Measurements from ENCODE around the gene ASCC3. TPM values are rescaled to one million over a fixed set of nuclear protein-coding genes. Genes with fewer than 3 reads are reported as not detected.

The ASCC3 gene
- total RNA-seq, 1 donor from 2014 or later = 27.4 TPM

DNA sequence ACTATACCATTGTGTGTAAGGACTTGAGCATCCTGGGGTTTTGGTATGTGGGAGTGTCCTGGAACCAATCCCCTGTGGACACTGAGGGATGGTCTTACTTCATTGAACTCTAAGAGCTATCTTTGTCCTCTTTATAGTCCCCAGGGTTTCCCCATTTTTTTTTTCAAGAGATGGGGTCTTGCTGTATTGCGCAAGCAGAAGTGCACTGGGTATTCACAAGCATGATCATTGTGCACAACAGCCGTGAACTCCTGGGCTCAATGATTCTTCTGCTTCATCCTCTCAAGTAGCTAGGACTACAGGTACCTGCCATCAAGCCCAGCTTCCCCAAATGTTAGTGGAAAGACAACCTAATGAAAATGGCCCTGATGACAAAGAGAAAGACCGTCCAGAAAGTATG, 2.2 kb upstream of the ASCC3 start:
- no peak for DNase-seq (ENCODE audit: low spot score)

DNA sequence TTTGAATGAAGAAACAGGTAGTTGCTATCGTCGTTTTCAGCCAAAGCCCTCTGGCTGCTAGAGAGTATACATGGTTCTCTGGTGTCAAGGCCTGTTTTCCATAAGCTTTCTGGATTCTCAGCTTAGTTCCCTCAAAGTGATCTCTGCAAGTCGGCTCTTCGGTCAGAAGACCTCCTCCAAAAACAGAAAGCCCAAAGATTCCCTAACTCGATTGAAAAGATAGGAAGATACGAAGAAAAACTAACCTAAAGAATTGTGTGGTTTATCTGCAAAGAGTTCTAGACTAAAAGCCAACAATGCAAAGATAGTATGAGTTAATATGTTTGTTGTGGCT, 545 bp upstream of the ASCC3 start:
- no peak for DNase-seq (ENCODE audit: low spot score)

GRCh38 chr6:100880149-100880852, 828 bp downstream of the ASCC3 start:
- DNase-seq (ENCODE audit: low spot score) = no peak

GRCh38 chr6:100879317-100879716, 1.8 kb downstream of the ASCC3 start:
- no peak for DNase-seq (ENCODE audit: low spot score)

GRCh38 chr6:100877851-100878250, 3.3 kb downstream of the ASCC3 start:
- DNase-seq (ENCODE audit: low spot score) = no peak

- DNase-seq (ENCODE audit: low spot score) = no peak
These were observed 4.9 kb downstream of the ASCC3 start for GRCh38 chr6:100876251-100876650.

- no peak for DNase-seq (ENCODE audit: low spot score)
These were observed 15.6 kb downstream of the ASCC3 start for GRCh38 chr6:100865525-100865924.

GRCh38 chr6:100862063-100862462, 19.1 kb downstream of the ASCC3 start:
- DNase-seq (ENCODE audit: low spot score) = no peak

DNA sequence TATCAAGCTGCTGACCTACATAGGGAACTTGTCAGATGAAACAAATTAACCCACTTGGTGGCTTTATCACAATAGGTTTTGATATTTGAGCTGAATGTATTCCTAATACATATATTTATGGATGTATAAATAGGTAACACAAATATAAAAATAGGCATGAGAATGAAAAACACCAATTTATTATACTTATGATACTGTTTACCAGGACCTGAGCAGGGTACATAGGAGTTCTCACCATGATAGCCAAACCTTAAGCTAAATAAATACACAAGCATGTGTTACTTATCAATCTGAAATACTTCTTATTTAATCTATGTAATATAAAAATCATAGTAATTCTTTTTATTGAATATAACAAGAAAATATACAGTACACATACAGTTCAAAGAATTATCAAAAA, 25.0 kb downstream of the ASCC3 start:
- no peak for DNase-seq (ENCODE audit: low spot score)

GRCh38 chr6:100851819-100852218, 29.3 kb downstream of the ASCC3 start:
- DNase-seq (ENCODE audit: low spot score) = no peak

- DNase-seq (ENCODE audit: low spot score) = no peak
These were observed 31.0 kb downstream of the ASCC3 start for GRCh38 chr6:100850174-100850573.

DNA sequence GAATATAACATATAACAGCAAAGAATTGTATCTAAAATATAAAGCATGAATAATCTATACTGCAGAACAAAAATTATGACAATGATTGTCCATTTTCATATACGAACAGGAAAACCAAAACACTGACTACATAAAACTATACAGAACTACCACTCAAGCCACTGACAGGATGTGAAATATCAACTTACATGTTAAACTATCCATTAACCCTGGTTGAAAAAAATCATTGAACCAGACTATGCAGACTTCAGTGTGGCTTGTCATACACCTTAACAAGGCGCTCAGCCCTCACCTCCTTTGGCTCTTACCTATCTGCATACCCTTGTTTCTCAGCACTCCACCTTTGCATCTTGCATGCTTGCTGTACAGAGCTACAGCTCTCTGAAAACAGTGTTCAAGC, 34.9 kb downstream of the ASCC3 start:
- no peak for DNase-seq (ENCODE audit: low spot score)

GRCh38 chr6:100845676-100846075, 35.5 kb downstream of the ASCC3 start:
- no peak for DNase-seq (ENCODE audit: low spot score)

GRCh38 chr6:100839419-100839818, 41.7 kb downstream of the ASCC3 start:
- no peak for DNase-seq (ENCODE audit: low spot score)

DNA sequence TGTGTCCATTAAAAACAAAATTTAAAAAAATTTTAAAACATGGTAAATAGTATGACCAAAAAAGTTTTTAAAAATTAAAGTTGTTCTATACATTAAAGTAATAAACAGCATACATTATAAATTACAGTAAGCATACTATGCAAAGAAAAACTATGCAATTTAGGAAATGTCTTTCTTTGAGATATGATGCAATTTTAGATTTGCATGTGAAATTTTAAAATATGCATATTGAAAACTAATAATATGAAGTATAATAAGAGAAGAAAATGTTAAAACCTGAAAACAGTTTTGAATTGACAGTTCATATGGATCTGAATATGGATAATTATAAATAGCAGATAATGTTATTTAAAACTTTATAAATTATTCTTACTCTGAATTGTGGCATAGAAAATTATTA, 43.1 kb downstream of the ASCC3 start:
- DNase-seq (ENCODE audit: low spot score) = no peak

- DNase-seq (ENCODE audit: low spot score) = no peak
These were observed 47.1 kb downstream of the ASCC3 start for GRCh38 chr6:100833972-100834574.

DNA sequence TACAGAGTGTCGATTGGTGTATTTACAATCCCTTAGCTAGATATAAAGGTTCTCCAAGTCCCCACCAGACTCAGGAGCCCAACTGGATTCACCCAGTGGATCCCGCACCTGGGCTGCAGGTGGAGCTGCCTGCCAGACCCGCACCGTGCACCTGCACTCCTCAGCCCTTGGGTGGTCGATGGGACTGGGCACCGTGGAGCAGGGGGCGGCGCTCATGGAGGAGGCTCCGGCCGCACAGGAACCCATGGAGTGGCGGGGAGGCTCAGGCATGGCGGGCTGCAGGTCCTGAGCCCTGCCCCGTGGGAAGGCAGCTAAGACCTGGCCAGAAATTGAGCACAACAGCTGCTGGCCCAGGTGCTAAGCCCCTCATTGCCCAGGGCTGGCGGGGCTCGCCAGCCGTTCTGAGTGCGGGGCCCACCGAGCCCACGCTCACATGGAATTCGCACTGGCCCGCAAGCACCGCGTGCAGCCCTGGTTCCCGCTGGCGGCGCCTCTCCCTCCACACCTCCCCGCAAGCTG, 52.0 kb downstream of the ASCC3 start:
- DNase-seq (ENCODE audit: low spot score) = peak; percentile 68

- no peak for DNase-seq (ENCODE audit: low spot score)
These were observed 58.1 kb downstream of the ASCC3 start for GRCh38 chr6:100823041-100823440.

DNA sequence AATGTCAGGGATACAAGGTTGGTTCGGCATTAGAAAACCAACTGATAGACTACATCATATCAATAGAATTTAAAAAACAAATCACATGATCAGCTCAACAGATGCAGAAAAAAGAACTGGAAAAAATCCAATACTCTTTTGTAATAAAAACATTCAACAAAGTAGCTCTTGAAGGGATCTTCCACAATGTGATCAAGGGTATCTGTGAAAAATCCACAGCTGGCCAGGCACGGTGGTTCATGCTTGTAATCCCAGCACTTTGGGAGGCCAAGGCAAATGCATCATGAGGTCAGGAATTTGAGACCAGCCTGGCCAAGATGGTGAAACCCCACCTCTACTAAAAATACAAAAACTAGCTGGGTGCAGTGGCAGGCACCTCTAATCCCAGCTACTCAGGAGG, 63.1 kb downstream of the ASCC3 start:
- no peak for DNase-seq (ENCODE audit: low spot score)

- DNase-seq (ENCODE audit: low spot score) = no peak
These were observed 71.1 kb downstream of the ASCC3 start for GRCh38 chr6:100810015-100810414.

DNA sequence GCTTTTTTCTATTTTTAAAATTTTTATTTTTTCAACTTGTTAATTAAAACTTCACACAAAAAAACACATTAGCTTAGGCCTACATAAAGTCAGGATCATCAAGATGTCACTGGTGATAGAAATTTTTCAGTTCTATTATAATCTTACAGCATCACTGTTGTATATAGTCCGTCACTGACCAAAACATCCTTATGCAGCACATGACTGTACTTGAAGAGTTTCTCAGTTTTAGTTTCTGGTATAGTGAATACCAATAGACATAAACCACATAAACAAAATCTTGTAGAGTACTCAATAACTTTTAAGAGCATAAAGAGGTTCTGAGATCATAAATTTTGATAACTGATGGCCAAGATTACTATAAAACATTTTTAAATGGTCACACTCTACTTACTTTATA, 71.8 kb downstream of the ASCC3 start:
- no peak for DNase-seq (ENCODE audit: low spot score)

- no peak for DNase-seq (ENCODE audit: low spot score)
These were observed 72.4 kb downstream of the ASCC3 start for GRCh38 chr6:100808638-100809275.

- no peak for DNase-seq (ENCODE audit: low spot score)
These were observed 74.8 kb downstream of the ASCC3 start for GRCh38 chr6:100806296-100806695.
